HG02840 (cell line): ENCODE results near the gene MT1H.
A peak's percentile ranks its signal among the peaks of the same experiment; 100 is the strongest.
"Not testable (repeated sequence)": the region's sequence is repeated elsewhere in the genome, so short reads cannot be mapped to it uniquely, and the experiment has no call there.

Experiments used
- ATAC-seq: cut with Tn5 transposase; IDR thresholded peaks from one replicate; pipeline ENCODE4 v1.9.1; 2021; ENCODE audit warnings: mild to moderate bottlenecking, moderate library complexity, moderate number of reproducible peaks; ENCODE audit not compliant: unreplicated experiment, low FRiP score

The MT1H gene

GRCh38 chr16:56669005-56669839 lies at the start of gene MT1H:
Gene MT1H (plus strand): TSS chr16:56669814. CDS start chr16:56669885, 71 bp downstream.
- ATAC-seq = no peak

DNA sequence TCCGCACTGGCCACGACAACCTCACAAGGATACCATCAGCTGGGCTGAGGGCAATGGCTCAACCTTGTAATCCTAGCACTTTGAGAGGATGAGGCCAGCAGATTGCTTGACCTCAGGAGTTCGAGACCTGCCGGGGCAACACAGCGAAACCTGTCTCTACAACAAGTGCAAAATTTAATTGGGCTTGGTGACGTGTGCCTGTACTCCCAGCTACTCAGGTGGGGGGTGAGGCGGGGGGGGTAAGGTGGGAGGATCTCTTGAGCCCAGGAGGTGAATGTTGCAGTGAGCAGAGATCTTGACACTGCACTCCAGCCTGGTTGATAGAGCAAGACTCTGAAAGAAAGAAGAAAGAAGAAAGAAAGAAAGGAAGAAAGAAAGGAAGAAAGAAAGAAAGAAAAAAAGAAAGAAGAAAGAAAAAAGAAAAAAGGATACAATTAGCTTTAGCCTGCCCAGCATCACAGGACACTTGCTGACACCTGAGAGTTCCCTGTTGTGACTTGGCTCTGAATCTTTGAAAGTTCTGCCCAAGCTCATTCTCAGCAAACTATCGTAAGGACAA lies 49.2 kb upstream of the MT1H start:
- ATAC-seq = no peak

- not testable (repeated sequence) for ATAC-seq
Measured at GRCh38 chr16:56621665-56622445, 47.8 kb upstream of the MT1H start.

GRCh38 chr16:56623184-56623583 lies 46.4 kb upstream of the MT1H start:
- ATAC-seq = not testable (repeated sequence)

DNA sequence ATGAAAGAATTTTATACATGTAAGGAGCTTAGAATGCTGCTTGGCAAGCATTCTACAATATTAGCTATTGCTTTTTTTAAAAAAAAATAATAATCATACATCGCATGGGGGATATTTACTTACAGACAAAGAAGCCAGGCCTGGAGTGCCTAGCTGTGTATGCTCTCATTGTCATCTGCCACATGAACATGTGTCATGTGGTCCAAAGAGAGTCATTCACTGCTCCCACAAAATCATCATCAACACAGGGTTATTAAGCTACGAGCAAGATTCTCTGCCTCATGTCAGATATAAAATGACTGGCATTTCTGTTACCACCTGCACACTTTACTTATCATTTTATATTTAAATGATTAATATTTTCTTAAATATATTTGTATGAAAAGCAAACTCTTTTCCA lies 46.0 kb upstream of the MT1H start:
- no peak for ATAC-seq

GRCh38 chr16:56625140-56625942 lies 44.3 kb upstream of the MT1H start, which contains the start of gene MT1E:
Gene MT1E (plus strand): TSS chr16:56625781. CDS start chr16:56625852, 71 bp downstream.
- ATAC-seq = peak; percentile 50

GRCh38 chr16:56625943-56626654 lies 43.5 kb upstream of the MT1H start:
- ATAC-seq = peak; percentile 10

- ATAC-seq = no peak
Measured at GRCh38 chr16:56626685-56627084, 42.9 kb upstream of the MT1H start.

GRCh38 chr16:56628486-56629350 lies 40.9 kb upstream of the MT1H start:
- ATAC-seq = no peak

GRCh38 chr16:56629531-56629930 lies 40.1 kb upstream of the MT1H start:
- no peak for ATAC-seq

DNA sequence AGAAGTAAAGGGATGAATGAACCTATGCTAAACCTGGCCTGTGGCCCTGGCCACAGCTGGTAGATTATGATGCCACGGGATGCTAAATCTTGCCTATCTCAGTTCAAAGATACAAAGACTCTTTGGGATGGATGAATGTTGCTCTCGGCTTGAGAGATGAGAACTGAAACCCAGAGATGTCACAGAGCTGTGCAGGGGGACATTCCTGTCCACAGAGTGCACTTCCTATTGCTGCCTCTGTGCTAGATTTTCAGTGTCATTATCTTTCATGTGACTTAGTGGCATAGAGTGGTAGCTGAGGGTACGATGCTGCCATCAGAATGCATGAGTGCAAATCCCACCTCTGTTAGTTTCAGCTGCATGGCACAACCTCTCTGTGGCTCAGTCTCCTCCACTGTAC lies 39.5 kb upstream of the MT1H start:
- ATAC-seq = peak; percentile 66

DNA sequence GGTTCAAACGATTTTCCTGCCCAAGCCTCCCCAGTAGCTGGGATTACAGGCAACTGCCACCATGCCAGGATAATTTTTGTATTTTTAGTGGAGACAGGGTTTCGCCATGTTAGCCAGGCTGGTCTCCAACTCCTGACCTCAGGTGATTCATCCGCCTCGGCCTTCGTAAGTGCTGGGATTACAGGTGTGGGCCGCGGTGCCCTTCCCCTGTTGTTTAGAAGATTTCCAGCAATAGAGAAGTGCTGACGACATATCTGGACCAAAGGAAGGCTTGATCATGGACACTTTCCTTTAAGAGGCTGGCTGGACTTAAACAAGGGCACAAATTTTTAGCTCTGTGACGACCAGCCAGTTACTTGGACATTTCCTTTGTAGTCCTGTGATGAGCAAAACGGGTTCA lies 38.4 kb upstream of the MT1H start:
- no peak for ATAC-seq

GRCh38 chr16:56631832-56632155 lies 37.8 kb upstream of the MT1H start:
- ATAC-seq = no peak

DNA sequence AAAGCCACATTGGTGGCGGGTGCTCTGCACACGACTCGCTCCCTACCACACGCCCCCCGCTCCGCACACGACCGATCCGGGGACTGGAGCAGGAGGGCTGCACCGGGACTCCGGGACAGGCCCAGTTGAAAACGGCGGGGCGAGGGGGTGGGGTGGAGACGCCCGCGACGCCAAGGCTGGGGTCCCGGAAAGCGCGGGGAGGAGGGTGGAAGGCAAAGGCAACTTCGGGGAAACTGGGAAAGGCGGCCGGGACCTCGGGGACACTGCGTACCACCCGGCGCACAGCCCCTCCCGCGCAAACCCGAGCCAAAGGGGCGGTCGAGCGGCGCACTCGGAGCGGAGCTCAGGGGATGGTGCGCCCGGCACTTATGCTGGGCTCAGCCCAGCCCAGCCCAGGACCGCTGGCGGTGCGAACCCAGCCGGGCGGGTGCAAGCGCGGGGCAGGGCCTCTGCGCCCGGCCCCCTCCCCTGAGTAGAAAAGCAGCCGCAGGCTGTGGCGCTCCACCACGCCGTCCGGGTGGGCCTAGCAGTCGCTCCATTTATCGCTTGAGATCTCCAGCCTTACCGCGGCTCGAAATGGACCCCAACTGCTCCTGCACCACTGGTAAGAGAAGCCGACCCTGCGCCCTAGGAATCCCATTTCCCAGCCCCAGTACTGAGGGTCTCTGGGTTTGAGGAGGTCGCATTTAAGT lies 37.3 kb upstream of the MT1H start, which contains the start of gene MT1M:
Gene MT1M (plus strand): TSS at position 504 of the 692 bp plus-strand sequence. CDS start 73 bp downstream, at position 577.
- ATAC-seq = no peak

GRCh38 chr16:56632848-56633365 lies 36.7 kb upstream of the MT1H start:
- ATAC-seq = no peak

DNA sequence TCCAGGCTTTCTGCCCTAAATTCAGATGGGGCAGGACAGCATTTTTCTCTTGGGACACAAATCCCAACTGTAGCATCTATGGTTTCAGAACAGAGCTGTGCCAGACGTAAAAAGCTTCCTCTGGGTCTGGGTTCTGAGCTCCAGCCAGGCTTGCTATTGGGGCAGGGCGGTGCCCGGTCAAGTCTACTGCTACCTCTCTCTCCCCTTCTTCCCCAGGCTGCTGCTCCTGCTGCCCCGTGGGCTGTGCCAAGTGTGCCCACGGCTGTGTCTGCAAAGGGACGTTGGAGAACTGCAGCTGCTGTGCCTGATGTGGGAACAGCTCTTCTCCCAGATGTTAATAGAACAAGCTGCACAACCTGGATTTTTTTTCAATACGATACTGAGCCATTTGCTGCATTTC lies 36.1 kb upstream of the MT1H start:
- no peak for ATAC-seq

GRCh38 chr16:56634715-56635440 lies 34.7 kb upstream of the MT1H start:
- no peak for ATAC-seq
